Suprapubic skin (tissue), 3 donors: ENCODE results near the gene EMC1.

Experiments used
- POLR2A ChIP-seq, 2 donors: fragments of 450-650 bp; IDR thresholded peaks; one replicate each; pipeline ENCODE4 v1.6.1; 2017; ENCODE audit warnings: antibody characterized with exemption in 2 of 2, mild to moderate bottlenecking in 2 of 2, moderate library complexity in 2 of 2
- TF ChIP-seq, protein P1 (sequence below), 2 donors: fragments of 200-600 bp in 1 of 2; fragments of 450-650 bp in 1 of 2; sonication (generic) in 1 of 2; IDR thresholded peaks; one replicate each; pipeline ENCODE4 v1.5.1; 2016 to 2019; ENCODE audit warnings: antibody characterized with exemption in 2 of 2, mild to moderate bottlenecking in 1 of 2, moderate library complexity in 1 of 2

GRCh38 chr1:19203440-19203839 is 47.9 kb downstream of the EMC1 start:
- TF ChIP-seq, protein P1, sequence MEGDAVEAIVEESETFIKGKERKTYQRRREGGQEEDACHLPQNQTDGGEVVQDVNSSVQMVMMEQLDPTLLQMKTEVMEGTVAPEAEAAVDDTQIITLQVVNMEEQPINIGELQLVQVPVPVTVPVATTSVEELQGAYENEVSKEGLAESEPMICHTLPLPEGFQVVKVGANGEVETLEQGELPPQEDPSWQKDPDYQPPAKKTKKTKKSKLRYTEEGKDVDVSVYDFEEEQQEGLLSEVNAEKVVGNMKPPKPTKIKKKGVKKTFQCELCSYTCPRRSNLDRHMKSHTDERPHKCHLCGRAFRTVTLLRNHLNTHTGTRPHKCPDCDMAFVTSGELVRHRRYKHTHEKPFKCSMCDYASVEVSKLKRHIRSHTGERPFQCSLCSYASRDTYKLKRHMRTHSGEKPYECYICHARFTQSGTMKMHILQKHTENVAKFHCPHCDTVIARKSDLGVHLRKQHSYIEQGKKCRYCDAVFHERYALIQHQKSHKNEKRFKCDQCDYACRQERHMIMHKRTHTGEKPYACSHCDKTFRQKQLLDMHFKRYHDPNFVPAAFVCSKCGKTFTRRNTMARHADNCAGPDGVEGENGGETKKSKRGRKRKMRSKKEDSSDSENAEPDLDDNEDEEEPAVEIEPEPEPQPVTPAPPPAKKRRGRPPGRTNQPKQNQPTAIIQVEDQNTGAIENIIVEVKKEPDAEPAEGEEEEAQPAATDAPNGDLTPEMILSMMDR (IDR thresholded peaks at IDR 0.05): no peak
- TF ChIP-seq POLR2A (IDR thresholded peaks at IDR 0.05): no peak
